ENCODE data around the gene WNT3.
"Not testable (repeated sequence)": the region's sequence is repeated elsewhere in the genome, so short reads cannot be mapped to it uniquely, and the experiment has no call there.

Gene WNT3

GRCh38 chr17:46850688-46851028, 32.2 kb upstream of the WNT3 start:
- H3K9me3 ChIP-seq (ENCODE audit: low read length), result no peaks in the 10 kb centered on the region
- H2AFZ ChIP-seq (ENCODE audit: low read depth, low read length), result no peak overlapping the region
- no peaks in the 10 kb centered on the region for H3K36me3 ChIP-seq (ENCODE audit: insufficient read depth, low read length)
- H3K4me3 ChIP-seq (ENCODE audit: low read length), result no peak overlapping the region
- H3K27me3 ChIP-seq (ENCODE audit: insufficient read depth, low read length), result peaks cover 33% of the 10 kb centered on the region
- peaks cover 11% of the 10 kb centered on the region for H3K4me1 ChIP-seq (ENCODE audit: insufficient read depth, low read length)

- H3K4me1 ChIP-seq (ENCODE audit: insufficient read depth, low read length), result peaks cover 11% of the 10 kb centered on the region
- H2AFZ ChIP-seq (ENCODE audit: low read depth, low read length), result no peak overlapping the region
- no peak overlapping the region for H3K4me3 ChIP-seq (ENCODE audit: low read length)
- no peaks in the 10 kb centered on the region for H3K9me3 ChIP-seq (ENCODE audit: low read length)
- peaks cover 33% of the 10 kb centered on the region for H3K27me3 ChIP-seq (ENCODE audit: insufficient read depth, low read length)
- no peaks in the 10 kb centered on the region for H3K36me3 ChIP-seq (ENCODE audit: insufficient read depth, low read length)
Measured at GRCh38 chr17:46848534-46848933, 30.0 kb upstream of the WNT3 start.

- Histone ChIP-seq H3K9me3 (ENCODE audit: low read length) (peaks cover 2% of the 10 kb centered on the region), H3K36me3 (ENCODE audit: insufficient read depth, low read length) (no peaks in the 10 kb centered on the region), H3K4me1 (ENCODE audit: insufficient read depth, low read length) (peaks cover 11% of the 10 kb centered on the region), H2AFZ (ENCODE audit: low read depth, low read length) (no peak overlapping the region), H3K27me3 (ENCODE audit: insufficient read depth, low read length) (peaks cover 27% of the 10 kb centered on the region), H3K4me3 (ENCODE audit: low read length) (no peak overlapping the region)
Measured at GRCh38 chr17:46847204-46848191, 29.0 kb upstream of the WNT3 start.

DNA sequence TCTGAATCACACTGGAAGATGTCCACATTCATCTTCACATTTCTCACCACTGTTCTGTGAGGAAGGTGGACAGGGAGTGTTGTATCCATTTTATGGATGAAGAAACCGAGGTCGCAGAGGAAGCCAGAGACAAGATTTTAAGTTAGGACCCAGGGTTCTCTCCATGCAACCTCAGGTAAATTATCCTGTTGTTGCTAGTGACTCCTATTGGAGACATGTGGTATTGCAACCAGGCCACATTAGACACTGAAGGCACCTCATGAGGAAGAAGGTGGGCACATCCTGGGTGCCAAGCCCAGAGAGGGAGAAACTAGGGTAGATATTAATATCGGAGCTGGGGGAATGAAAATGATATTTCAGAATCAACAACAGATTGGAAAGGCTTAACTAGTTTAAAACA, 24.3 kb upstream of the WNT3 start:
- peaks cover 4% of the 10 kb centered on the region for H3K27me3 ChIP-seq (ENCODE audit: insufficient read depth, low read length)
- H3K9me3 ChIP-seq (ENCODE audit: low read length), result peaks cover 2% of the 10 kb centered on the region
- no peaks in the 10 kb centered on the region for H3K36me3 ChIP-seq (ENCODE audit: insufficient read depth, low read length)
- no peak overlapping the region for H3K4me3 ChIP-seq (ENCODE audit: low read length)
- H2AFZ ChIP-seq (ENCODE audit: low read depth, low read length), result no peak overlapping the region
- H3K4me1 ChIP-seq (ENCODE audit: insufficient read depth, low read length), result no peaks in the 10 kb centered on the region

- Histone ChIP-seq H3K4me3 (ENCODE audit: low read length) (no peak overlapping the region), H3K4me1 (ENCODE audit: insufficient read depth, low read length) (no peaks in the 10 kb centered on the region), H3K36me3 (ENCODE audit: insufficient read depth, low read length) (no peaks in the 10 kb centered on the region), H3K9me3 (ENCODE audit: low read length) (peaks cover 2% of the 10 kb centered on the region), H3K27me3 (ENCODE audit: insufficient read depth, low read length) (no peaks in the 10 kb centered on the region), H2AFZ (ENCODE audit: low read depth, low read length) (no peak overlapping the region)
Measured at GRCh38 chr17:46841561-46842379, 23.3 kb upstream of the WNT3 start.

- H3K27me3 ChIP-seq (ENCODE audit: insufficient read depth, low read length); H3K36me3 ChIP-seq (ENCODE audit: insufficient read depth, low read length); H3K4me1 ChIP-seq (ENCODE audit: insufficient read depth, low read length); H2AFZ ChIP-seq (ENCODE audit: low read depth, low read length); H3K9me3 ChIP-seq (ENCODE audit: low read length); H3K4me3 ChIP-seq (ENCODE audit: low read length): not testable (repeated sequence)
Measured at GRCh38 chr17:46840596-46840995, 22.1 kb upstream of the WNT3 start.

GRCh38 chr17:46839211-46839610, 20.7 kb upstream of the WNT3 start:
- no peak overlapping the region for H2AFZ ChIP-seq (ENCODE audit: low read depth, low read length)
- H3K4me3 ChIP-seq (ENCODE audit: low read length), result no peak overlapping the region
- H3K9me3 ChIP-seq (ENCODE audit: low read length), result peaks cover 2% of the 10 kb centered on the region
- no peaks in the 10 kb centered on the region for H3K36me3 ChIP-seq (ENCODE audit: insufficient read depth, low read length)
- no peaks in the 10 kb centered on the region for H3K27me3 ChIP-seq (ENCODE audit: insufficient read depth, low read length)
- H3K4me1 ChIP-seq (ENCODE audit: insufficient read depth, low read length), result peaks cover 12% of the 10 kb centered on the region

DNA sequence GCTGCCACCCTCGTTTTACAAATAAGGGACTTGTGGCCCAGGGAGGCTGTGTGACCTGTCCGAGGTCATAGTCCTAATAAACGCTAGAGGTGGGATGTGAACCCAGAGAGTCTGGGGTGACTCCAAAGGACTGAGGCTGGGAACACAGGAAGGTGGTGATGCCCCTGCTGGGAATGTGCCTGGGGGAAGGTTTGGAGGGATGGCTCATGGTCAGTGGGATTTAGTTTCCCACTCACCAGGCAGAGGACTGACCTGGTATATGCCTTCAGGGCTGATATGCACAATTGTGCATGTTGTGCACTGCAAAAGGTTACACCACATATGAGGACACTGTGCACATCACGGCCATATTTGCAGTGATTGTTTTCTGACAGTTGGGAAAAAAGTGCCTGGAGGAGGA, 19.0 kb upstream of the WNT3 start:
- Histone ChIP-seq H3K36me3 (ENCODE audit: insufficient read depth, low read length) (no peaks in the 10 kb centered on the region), H3K4me3 (ENCODE audit: low read length) (no peak overlapping the region), H3K27me3 (ENCODE audit: insufficient read depth, low read length) (no peaks in the 10 kb centered on the region), H2AFZ (ENCODE audit: low read depth, low read length) (no peak overlapping the region), H3K4me1 (ENCODE audit: insufficient read depth, low read length) (peaks cover 29% of the 10 kb centered on the region), H3K9me3 (ENCODE audit: low read length) (no peaks in the 10 kb centered on the region)

DNA sequence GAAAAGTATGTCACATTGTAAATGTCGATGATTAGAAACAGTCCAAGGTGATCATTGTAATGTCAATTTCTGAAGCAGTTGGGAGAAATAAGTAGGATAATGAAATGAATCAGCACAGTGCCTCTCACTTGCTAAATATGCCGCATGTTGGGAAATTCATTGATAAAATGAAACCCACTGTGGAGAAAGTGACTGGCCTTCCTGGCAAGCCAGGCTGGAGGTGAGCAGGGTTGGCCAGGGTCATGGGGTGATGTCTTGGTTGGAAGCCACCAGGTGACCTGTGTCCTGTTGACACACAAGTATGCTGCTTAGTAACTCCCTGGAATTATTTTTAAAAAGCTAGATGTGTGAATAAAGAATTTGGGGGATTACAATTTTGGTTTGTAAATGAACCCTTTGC, 18.0 kb upstream of the WNT3 start:
- H2AFZ ChIP-seq (ENCODE audit: low read depth, low read length), result no peak overlapping the region
- H3K4me1 ChIP-seq (ENCODE audit: insufficient read depth, low read length), result peaks cover 38% of the 10 kb centered on the region
- H3K27me3 ChIP-seq (ENCODE audit: insufficient read depth, low read length), result no peaks in the 10 kb centered on the region
- no peak overlapping the region for H3K4me3 ChIP-seq (ENCODE audit: low read length)
- H3K9me3 ChIP-seq (ENCODE audit: low read length), result no peaks in the 10 kb centered on the region
- H3K36me3 ChIP-seq (ENCODE audit: insufficient read depth, low read length), result no peaks in the 10 kb centered on the region

- Histone ChIP-seq H2AFZ (ENCODE audit: low read depth, low read length) (no peak overlapping the region), H3K27me3 (ENCODE audit: insufficient read depth, low read length) (no peaks in the 10 kb centered on the region), H3K9me3 (ENCODE audit: low read length) (no peaks in the 10 kb centered on the region), H3K36me3 (ENCODE audit: insufficient read depth, low read length) (no peaks in the 10 kb centered on the region), H3K4me3 (ENCODE audit: low read length) (no peak overlapping the region), H3K4me1 (ENCODE audit: insufficient read depth, low read length) (peaks cover 52% of the 10 kb centered on the region)
Measured at GRCh38 chr17:46834846-46835245, 16.4 kb upstream of the WNT3 start.

GRCh38 chr17:46833840-46834208, 15.3 kb upstream of the WNT3 start:
- no peak overlapping the region for H2AFZ ChIP-seq (ENCODE audit: low read depth, low read length)
- no peaks in the 10 kb centered on the region for H3K27me3 ChIP-seq (ENCODE audit: insufficient read depth, low read length)
- H3K9me3 ChIP-seq (ENCODE audit: low read length), result no peaks in the 10 kb centered on the region
- H3K36me3 ChIP-seq (ENCODE audit: insufficient read depth, low read length), result no peaks in the 10 kb centered on the region
- peaks cover 52% of the 10 kb centered on the region for H3K4me1 ChIP-seq (ENCODE audit: insufficient read depth, low read length)
- H3K4me3 ChIP-seq (ENCODE audit: low read length), result no peak overlapping the region

GRCh38 chr17:46832945-46833839, 14.7 kb upstream of the WNT3 start:
- Histone ChIP-seq H3K27me3 (ENCODE audit: insufficient read depth, low read length) (no peaks in the 10 kb centered on the region), H3K4me3 (ENCODE audit: low read length) (peak overlapping the region; percentile 34)

More at GRCh38 chr17:46832945-46833839, 14.7 kb upstream of the WNT3 start:
- H3K36me3 ChIP-seq (ENCODE audit: insufficient read depth, low read length), result no peaks in the 10 kb centered on the region
- H3K4me1 ChIP-seq (ENCODE audit: insufficient read depth, low read length), result peaks cover 52% of the 10 kb centered on the region
- H2AFZ ChIP-seq (ENCODE audit: low read depth, low read length), result no peak overlapping the region
- no peaks in the 10 kb centered on the region for H3K9me3 ChIP-seq (ENCODE audit: low read length)
